Effector memory CD4-positive, alpha-beta T cell (primary cell): ENCODE results near the gene KCTD13.

ENCODE experiments used
- DNase-seq, 3 donors: peaks; one replicate each; pipeline ENCODE4 v3.0.0-alpha.2; 2020
- H3K27ac ChIP-seq: 2 replicates; pipeline ENCODE4 v1.7.0; 2013; ENCODE audit warnings: mild to moderate bottlenecking, low read length, moderate library complexity; ENCODE audit not compliant: insufficient read depth, poor library complexity, severe bottlenecking
- H3K27me3 ChIP-seq: replicated peaks from 2 replicates; pipeline ENCODE4 v1.7.0; 2013; ENCODE audit warnings: mild to moderate bottlenecking, low read length; ENCODE audit not compliant: insufficient read depth, control insufficient read depth, poor library complexity, severe bottlenecking
- H3K36me3 ChIP-seq: 2 replicates; pipeline ENCODE4 v1.7.0; 2013; ENCODE audit warnings: mild to moderate bottlenecking, low read length, moderate library complexity; ENCODE audit not compliant: control insufficient read depth, insufficient read depth
- H3K4me1 ChIP-seq: 2 replicates; pipeline ENCODE4 v1.7.0; 2013; ENCODE audit warnings: low read length, mild to moderate bottlenecking; ENCODE audit not compliant: control insufficient read depth, insufficient read depth, poor library complexity, severe bottlenecking
- H3K4me3 ChIP-seq: 2 replicates; pipeline ENCODE4 v1.7.0; 2013; ENCODE audit warnings: low read length, low read depth, mild to moderate bottlenecking; ENCODE audit not compliant: insufficient read depth, poor library complexity, severe bottlenecking
- H3K9me3 ChIP-seq: 2 replicates; pipeline ENCODE4 v1.7.0; 2013; ENCODE audit warnings: mild to moderate bottlenecking, low read length, moderate library complexity; ENCODE audit not compliant: control insufficient read depth

The KCTD13 gene

DNA sequence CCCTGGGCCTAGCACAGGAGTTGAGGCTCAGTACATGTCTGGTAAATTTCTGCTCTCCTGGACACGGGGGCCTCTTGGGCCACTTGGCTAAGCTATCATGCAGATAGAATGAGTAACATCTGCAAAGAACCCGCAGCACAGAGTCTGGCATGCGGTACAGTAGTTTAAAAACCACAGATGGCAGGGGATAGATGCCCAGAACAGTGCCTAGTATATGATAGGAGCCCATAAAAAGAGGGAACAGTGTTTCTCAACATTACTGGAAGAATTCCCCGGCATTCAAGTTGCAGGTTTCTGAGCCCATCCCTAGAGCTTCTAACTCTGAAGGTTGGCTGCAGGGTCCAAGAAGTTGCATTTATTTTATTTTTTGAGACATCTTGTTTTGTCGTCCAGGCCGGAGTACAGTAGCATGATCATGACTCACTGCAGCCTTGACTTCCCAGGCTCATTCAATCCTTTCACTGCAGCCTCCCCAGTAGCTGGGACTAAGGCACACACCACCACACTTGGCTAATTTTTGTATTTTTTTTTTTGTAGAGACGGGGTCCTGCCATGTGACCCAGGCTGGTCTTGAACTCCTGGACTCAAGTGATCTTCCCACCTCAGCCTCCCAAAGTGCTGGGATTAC, 68.8 kb downstream of the KCTD13 start:
- Histone ChIP-seq H3K27ac (no peak overlapping the region), H3K27me3 (no peaks in the 10 kb centered on the region), H3K4me3 (no peak overlapping the region), H3K36me3 (peaks cover 27% of the 10 kb centered on the region), H3K4me1 (peaks cover 11% of the 10 kb centered on the region), H3K9me3 (no peaks in the 10 kb centered on the region)
- no peak for DNase-seq
